Measurements from ENCODE around the gene PRAC1.

PRAC1 gene

GRCh38 chr17:48747445-48748363 is 25.4 kb upstream of the PRAC1 start:
- DNase-seq = no peak

GRCh38 chr17:48746916-48747444 is 24.7 kb upstream of the PRAC1 start:
- no peak for DNase-seq

GRCh38 chr17:48745381-48746275 is 23.3 kb upstream of the PRAC1 start:
- DNase-seq = no peak

GRCh38 chr17:48740537-48740936 is 18.2 kb upstream of the PRAC1 start:
- DNase-seq = no peak

GRCh38 chr17:48738803-48739526 is 16.6 kb upstream of the PRAC1 start:
- DNase-seq = no peak

GRCh38 chr17:48738424-48738802 is 16.1 kb upstream of the PRAC1 start:
- no peak for DNase-seq

- DNase-seq = no peak
These were observed 15.2 kb upstream of the PRAC1 start for GRCh38 chr17:48737330-48738043.

GRCh38 chr17:48735062-48735351 is 12.7 kb upstream of the PRAC1 start:
- DNase-seq = no peak

- no peak for DNase-seq
These were observed 12.2 kb upstream of the PRAC1 start for GRCh38 chr17:48734333-48735061.

- DNase-seq = no peak
These were observed 11.5 kb upstream of the PRAC1 start for GRCh38 chr17:48733632-48734328.

- no peak for DNase-seq
These were observed 10.6 kb upstream of the PRAC1 start for GRCh38 chr17:48732688-48733629.

- no peak for DNase-seq
These were observed 9.0 kb upstream of the PRAC1 start for GRCh38 chr17:48731355-48731754.

GRCh38 chr17:48730240-48730550 is 7.9 kb upstream of the PRAC1 start:
- no peak for DNase-seq

GRCh38 chr17:48729335-48730239 is 7.3 kb upstream of the PRAC1 start:
- no peak for DNase-seq

GRCh38 chr17:48728232-48729231 is 6.2 kb upstream of the PRAC1 start, which contains the start of gene HOXB13:
TSS of gene HOXB13 (minus strand) at chr17:48728750. CDS start at chr17:48728593, 157 bp downstream.
- DNase-seq = no peak
